Fibroblast of skin of right quadriceps (primary cell): Measurements from ENCODE around the gene AQP12B.
"Not testable (repeated sequence)": the region's sequence is repeated elsewhere in the genome, so short reads cannot be mapped to it uniquely, and the experiment has no call there.

Experiments used
- DNase-seq: peaks from one replicate; pipeline ENCODE4 v3.0.0-alpha.2; 2013

AQP12B gene

GRCh38 chr2:240701091-240701735 is 18.5 kb upstream of the AQP12B start:
- no peak for DNase-seq

- DNase-seq, result not testable (repeated sequence)
Measured at GRCh38 chr2:240700616-240701015, 17.9 kb upstream of the AQP12B start.

GRCh38 chr2:240699835-240700234 is 17.1 kb upstream of the AQP12B start:
- not testable (repeated sequence) for DNase-seq

- not testable (repeated sequence) for DNase-seq
Measured at GRCh38 chr2:240698852-240699561, 16.3 kb upstream of the AQP12B start.

GRCh38 chr2:240696469-240696868 is 13.8 kb upstream of the AQP12B start:
- DNase-seq, result not testable (repeated sequence)

GRCh38 chr2:240695593-240695992 is 12.9 kb upstream of the AQP12B start:
- DNase-seq, result not testable (repeated sequence)

GRCh38 chr2:240694304-240694703 is 11.6 kb upstream of the AQP12B start:
- not testable (repeated sequence) for DNase-seq

GRCh38 chr2:240692583-240693561 is 10.2 kb upstream of the AQP12B start:
- DNase-seq, result not testable (repeated sequence)

- DNase-seq, result not testable (repeated sequence)
Measured at GRCh38 chr2:240691631-240692420, 9.1 kb upstream of the AQP12B start, which contains the start of gene AQP12A. AQP12A (plus strand) TSS chr2:240691866; CDS start chr2:240691914, 48 bp downstream.

- not testable (repeated sequence) for DNase-seq
Measured at GRCh38 chr2:240691075-240691427, 8.4 kb upstream of the AQP12B start.

- not testable (repeated sequence) for DNase-seq
Measured at GRCh38 chr2:240690421-240691074, 7.9 kb upstream of the AQP12B start.

- no peak for DNase-seq
Measured at GRCh38 chr2:240689975-240690374, 7.3 kb upstream of the AQP12B start.

GRCh38 chr2:240688553-240688919 is 5.9 kb upstream of the AQP12B start:
- no peak for DNase-seq

- no peak for DNase-seq
Measured at GRCh38 chr2:240687741-240688552, 5.3 kb upstream of the AQP12B start.

GRCh38 chr2:240687045-240687740 is 4.5 kb upstream of the AQP12B start:
- no peak for DNase-seq

- no peak for DNase-seq
Measured at GRCh38 chr2:240686460-240686859, 3.8 kb upstream of the AQP12B start.

- no peak for DNase-seq
Measured at GRCh38 chr2:240685771-240686371, 3.2 kb upstream of the AQP12B start.

- not testable (repeated sequence) for DNase-seq
Measured at GRCh38 chr2:240683980-240684728, 1.5 kb upstream of the AQP12B start.
